A549 (cell line): ENCODE measurements around the gene MAP3K20.

Experiments
- CHD4 ChIP-seq: fragments of 200-600 bp; sonication (generic); IDR thresholded peaks from 2 replicates; pipeline ENCODE4 v1.6.1; 2016; ENCODE audit warnings: antibody characterized with exemption, mild to moderate bottlenecking, borderline replicate concordance
- CTCF ChIP-seq: fragments of >200 bp; sonication (Bioruptor Twin); formaldehyde crosslinking; IDR thresholded peaks from 3 replicates; pipeline ENCODE4 v1.5.1; 2016
- EP300 ChIP-seq, 2 experiments: fragments of >200 bp; sonication (Bioruptor Twin); formaldehyde crosslinking; IDR thresholded peaks; 2 replicates in 1 of 2; 3 replicates in 1 of 2; pipeline ENCODE4 v1.6.1; 2016 to 2017
- JUN ChIP-seq, 2 experiments: fragments of >200 bp; sonication (Bioruptor Twin); formaldehyde crosslinking; IDR thresholded peaks; 2 replicates in 1 of 2; 3 replicates in 1 of 2; pipeline ENCODE4 v1.6.1; 2016 to 2017
- MAFK ChIP-seq: fragments of 450-650 bp; IDR thresholded peaks from 2 replicates; pipeline ENCODE4 v1.6.1; 2014; ENCODE audit not compliant: partially characterized antibody
- MAX ChIP-seq: IDR thresholded peaks from 2 replicates; pipeline ENCODE4 v1.6.1; 2012
- POLR2A ChIP-seq: IDR thresholded peaks from 2 replicates; pipeline ENCODE4 v1.6.1; 2012; ENCODE audit warnings: mild to moderate bottlenecking, low read length
- REST ChIP-seq: fragments of 200-600 bp; sonication (generic); IDR thresholded peaks from 2 replicates; pipeline ENCODE4 v1.6.1; 2016; ENCODE audit warnings: antibody characterized with exemption, mild to moderate bottlenecking, moderate library complexity
- TP53 ChIP-seq: fragments of 250-450 bp; sonication (Bioruptor Pico); IDR thresholded peaks from 2 replicates; pipeline ENCODE4 v1.5.0; 2021; ENCODE audit warnings: mild to moderate bottlenecking, moderate library complexity
- ZFP36 ChIP-seq: fragments of 450-650 bp; IDR thresholded peaks from 2 replicates; pipeline ENCODE4 v1.6.1; 2014; ENCODE audit warnings: borderline replicate concordance; ENCODE audit not compliant: partially characterized antibody
- ZSCAN20 ChIP-seq: fragments of 250-450 bp; sonication (Bioruptor Pico); IDR thresholded peaks from 2 replicates; pipeline ENCODE4 v1.8.0; 2022; ENCODE audit warnings: mild to moderate bottlenecking, moderate library complexity
- TF ChIP-seq, protein P1 (sequence below): fragments of 250-450 bp; sonication (Bioruptor Pico); IDR thresholded peaks from 2 replicates; pipeline ENCODE4 v1.5.0; 2021; ENCODE audit warnings: mild to moderate bottlenecking, moderate library complexity, borderline replicate concordance

GRCh38 chr2:173107629-173108022 is 32.0 kb downstream of the MAP3K20 start:
- TF ChIP-seq CTCF (no peak), MAX (no peak), EP300 (IDR thresholded peaks at IDR 0.05) (no peak), MAFK (no peak), POLR2A (no peak), JUN (IDR thresholded peaks at IDR 0.05) (no peak), TP53 (CRISPR knock-in tag) (no peak), CHD4 (no peak), REST (no peak), ZSCAN20 (CRISPR knock-in tag) (no peak), ZFP36 (no peak)
- TF ChIP-seq, protein P1, sequence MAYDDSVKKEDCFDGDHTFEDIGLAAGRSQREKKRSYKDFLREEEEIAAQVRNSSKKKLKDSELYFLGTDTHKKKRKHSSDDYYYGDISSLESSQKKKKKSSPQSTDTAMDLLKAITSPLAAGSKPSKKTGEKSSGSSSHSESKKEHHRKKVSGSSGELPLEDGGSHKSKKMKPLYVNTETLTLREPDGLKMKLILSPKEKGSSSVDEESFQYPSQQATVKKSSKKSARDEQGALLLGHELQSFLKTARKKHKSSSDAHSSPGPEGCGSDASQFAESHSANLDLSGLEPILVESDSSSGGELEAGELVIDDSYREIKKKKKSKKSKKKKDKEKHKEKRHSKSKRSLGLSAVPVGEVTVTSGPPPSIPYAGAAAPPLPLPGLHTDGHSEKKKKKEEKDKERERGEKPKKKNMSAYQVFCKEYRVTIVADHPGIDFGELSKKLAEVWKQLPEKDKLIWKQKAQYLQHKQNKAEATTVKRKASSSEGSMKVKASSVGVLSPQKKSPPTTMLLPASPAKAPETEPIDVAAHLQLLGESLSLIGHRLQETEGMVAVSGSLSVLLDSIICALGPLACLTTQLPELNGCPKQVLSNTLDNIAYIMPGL (CRISPR knock-in tag) = no peak
